Activated CD4-positive, alpha-beta T cell treated with anti-CD3 and anti-CD28 coated beads, Interleukin-2, amount 50 U/mL, for 16 hours (primary cell): ENCODE data around the gene MYCN.

ENCODE experiments used
- DNase-seq: peaks from one replicate; pipeline ENCODE4 v3.0.0-alpha.2; 2020

MYCN gene

DNA sequence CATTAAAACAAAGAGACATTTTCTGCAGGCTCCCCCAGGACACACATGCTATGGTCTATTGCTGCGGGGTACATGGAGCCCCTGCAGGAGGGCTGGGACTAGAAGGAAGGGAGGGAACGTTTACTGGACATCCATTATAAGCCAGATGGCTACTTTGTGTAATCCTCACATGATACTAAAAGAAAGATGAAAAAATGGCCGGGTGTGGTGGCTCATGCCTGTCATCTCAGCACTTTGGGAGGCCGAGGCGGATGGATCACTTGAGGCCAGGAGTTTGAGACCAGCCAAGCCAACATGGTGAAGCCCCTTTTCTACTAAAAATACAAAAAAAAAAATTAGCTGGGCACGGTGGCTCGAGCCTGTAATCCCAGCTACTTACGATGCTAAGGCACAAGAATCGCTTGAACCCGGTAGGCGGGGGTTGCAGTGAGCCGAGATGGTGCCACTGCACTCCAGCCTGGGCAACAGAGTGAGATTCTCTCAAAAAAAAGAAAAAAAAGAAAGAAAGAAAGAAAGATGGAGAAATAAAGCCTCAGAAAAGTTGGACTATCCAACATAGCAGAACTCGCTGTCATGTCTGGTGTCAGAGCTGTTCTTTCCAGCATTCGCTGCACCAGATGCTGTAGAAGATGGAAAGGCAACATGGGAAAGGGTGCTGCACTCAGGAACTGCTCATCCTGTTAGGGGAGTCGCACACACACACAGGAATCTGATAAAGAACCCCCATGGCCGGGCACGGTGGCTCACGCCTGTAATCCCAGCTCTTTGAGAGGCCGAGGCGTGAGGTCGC, 7.8 kb upstream of the MYCN start:
- DNase-seq, result no peak

DNA sequence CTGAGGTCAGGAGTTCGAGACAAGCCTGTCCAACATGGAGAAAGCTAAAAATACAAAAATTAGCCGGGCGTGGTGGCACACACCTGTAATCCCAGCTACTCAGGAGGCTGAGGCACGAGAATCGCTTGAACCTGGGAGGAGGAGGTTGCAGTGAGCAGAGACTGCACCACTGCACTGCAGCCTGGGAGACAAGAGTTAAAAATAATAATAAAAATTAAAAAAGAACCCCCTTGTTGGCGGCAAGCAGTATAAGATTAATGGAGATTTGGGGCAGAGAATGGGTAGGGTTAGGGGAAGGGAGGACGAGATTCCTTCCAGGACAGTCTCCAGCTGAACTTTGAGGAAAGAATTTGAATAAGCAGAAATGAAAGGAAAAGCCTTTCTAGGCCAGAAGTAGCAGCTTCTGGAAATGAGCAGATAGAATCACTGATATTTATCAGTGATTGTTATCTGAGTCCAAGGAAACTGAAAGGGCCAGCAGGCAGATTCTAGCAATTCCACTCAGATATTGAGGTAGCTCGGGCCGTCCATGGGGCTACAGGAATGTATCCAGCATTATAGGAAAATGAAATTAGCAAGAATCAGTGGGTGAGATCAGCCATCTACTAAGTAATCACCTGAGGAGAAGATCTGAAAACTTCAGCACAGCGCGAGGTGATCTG, 7.0 kb upstream of the MYCN start:
- no peak for DNase-seq

DNA sequence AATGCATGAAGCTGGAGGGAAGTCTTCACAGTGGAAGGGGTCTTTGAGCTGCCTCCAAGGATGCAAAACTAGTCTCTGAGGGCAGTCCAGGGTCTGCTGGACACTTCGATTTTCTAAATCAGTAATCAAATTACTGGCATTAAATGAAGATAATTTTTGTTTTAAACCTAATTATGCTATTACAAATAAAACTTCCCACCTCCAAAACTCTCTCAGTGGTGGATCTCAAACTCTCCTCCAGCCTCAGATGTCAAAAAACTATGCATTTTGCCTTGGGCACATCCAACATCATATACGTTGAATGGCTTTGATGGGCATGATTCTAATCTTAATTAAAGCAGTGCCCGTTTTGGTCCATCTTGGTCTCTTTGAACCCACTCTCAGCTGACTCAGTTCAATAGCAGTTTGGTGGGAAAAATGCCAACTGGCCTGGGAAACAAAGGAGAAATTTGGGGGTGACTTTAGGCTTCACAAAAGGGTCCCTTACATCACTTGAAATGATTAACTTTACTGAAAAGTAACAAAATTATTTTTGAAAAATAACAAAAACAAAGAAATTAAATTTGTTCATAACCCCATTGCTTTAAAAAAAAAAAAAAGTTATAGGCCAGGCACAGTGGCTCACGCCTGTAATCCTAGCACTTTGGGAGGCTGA, 5.9 kb upstream of the MYCN start:
- DNase-seq, result no peak

DNA sequence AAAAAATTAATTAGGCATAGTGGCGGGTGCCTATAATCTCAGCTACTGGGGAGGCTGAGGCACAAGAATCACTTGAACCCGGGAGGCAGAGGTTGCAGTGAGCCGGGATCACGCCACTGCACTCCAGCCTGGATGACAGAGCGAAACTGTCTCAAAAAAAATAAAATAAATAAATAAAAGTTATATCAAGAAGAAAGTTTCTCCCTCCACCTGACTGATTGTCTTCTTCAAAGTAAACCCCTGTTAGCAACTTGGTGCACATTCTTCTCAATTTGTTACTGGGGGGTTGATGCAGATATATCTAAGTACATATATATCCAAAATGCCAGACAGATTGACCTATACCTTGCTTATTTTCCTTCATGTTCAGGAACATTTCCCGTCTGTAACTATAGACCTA, 5.2 kb upstream of the MYCN start:
- no peak for DNase-seq

DNA sequence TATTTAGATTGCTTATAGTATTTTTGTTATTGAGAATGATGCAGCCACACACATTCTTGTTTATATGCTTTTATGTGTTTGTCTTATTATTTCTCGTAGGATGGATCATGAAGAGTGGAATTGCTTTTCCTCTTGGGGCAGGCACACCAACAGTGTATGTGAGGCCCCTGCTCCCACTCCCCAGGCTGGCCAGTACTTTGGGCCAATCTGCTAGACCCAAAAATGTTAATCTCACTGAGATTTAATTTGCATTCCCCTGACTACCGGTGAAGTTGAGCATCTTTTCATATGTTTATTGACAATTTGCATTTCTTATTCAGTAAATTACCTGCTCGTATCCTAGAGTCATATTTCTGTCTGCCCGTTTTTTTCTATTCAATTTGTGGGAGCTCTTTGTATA, 4.7 kb upstream of the MYCN start:
- DNase-seq, result no peak

DNA sequence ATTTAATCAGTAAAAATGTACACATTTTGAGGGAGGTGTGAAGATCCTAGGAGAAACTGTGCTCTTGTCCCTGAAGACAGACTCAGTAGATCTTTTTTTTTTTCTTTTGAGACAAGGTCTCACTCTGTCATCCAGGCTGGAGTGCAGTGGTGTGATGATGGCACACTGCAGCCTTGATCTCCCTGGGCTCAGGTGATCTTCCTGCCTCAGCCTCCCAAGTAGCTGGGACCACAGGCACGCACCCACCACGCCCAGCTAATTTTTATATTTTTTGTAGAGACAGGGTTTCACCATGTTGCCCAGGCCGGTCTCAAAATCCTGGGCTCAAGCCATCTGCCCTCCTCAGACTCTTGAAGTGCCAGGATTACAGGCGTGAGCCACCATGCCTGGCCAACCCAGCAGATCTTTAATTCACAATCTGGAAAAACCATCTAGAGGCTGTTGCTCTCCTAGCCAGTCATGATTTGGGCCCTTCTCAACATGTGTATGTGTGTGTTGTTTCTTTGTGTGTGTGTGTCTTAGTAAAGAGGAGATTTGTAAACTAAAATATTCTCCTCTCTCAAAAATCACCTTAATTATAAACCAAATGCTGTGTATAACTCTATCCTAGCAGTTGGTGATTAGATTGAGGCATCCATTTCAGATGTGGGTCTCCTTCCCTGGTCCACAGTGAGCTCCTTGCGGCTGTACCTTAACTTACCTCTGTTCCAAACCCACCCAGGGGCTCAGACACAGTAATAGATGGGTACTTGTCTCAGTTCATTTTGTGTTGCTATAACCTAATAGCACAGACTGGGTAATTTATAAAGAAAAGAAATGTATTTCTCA, 3.9 kb upstream of the MYCN start:
- DNase-seq, result no peak

DNA sequence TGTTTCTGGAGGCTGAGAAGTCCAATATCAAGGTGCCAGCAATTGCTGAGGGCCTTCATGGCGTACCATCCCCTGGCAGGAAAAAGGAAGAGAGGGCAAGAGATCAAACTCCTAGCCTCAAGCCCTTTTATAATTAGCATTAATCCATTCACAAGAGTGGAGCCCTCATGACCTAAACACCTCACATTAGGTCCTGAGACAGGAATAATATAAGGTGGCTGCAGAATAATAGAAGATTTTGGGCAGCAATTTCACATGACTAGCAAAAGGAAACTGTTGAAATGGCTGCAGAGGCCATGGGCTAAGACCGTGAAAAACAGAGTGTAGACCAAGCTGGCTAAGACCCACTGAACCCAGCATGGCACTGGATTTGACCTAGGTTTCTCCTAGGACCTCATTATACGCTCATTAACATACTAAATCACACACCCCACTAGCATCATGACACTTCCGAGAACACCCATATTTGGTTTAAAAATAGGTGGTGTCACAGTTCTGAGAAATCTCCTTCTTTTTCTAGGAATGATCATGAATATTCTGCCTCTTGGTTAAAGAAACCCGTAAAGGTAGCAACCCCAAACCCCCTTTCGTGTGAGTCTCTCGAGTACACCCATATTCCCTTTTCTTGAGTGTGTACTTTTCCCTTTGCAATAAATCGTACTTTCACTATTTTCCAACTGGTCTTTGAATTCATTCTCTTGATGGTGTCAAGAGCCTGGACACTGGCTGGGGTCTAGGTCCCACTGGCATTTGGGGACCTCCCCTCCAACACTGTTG, 3.1 kb upstream of the MYCN start:
- no peak for DNase-seq

DNA sequence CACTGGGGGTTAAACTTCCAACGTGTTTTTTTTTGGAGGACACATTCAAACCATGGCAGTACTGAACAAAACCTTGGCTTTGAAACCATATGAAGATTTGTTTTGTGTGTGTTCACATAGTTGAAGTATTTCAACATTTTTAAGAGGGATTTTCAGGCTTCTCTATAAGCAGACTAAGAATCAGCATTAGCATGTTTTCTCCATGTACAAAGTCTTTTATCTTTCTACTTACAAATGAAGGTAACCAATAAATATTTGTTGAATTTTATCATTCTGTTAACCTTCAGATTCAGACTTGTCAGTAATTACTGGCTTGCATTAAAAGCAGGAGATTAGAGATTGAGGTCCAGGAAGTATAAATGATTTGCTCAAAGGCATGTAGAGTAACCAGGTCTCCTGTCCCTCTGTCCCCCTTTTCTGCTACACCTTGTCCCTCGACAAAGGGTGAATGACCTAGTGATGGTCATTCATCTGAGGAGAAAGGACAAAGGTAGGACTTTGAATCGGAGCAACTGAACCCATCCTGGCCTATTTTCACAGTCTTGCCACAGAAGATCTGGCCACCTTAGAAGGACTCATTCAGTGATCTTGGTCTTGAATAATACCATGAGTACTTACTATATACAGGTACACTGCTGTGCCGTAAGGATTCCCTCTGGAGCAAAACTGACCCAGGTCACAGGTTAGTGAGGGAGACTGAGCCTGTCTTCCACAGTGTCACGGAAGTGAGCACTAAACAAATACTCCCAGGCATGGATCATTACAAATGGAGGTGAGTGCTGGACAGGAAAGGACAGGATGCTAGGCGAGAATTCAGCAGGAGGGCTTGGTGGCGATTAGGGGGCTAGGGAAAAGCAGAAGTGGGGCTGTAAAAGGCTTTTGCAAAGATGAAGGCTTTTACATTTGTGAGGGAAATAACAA, 2.2 kb upstream of the MYCN start:
- DNase-seq, result no peak

DNA sequence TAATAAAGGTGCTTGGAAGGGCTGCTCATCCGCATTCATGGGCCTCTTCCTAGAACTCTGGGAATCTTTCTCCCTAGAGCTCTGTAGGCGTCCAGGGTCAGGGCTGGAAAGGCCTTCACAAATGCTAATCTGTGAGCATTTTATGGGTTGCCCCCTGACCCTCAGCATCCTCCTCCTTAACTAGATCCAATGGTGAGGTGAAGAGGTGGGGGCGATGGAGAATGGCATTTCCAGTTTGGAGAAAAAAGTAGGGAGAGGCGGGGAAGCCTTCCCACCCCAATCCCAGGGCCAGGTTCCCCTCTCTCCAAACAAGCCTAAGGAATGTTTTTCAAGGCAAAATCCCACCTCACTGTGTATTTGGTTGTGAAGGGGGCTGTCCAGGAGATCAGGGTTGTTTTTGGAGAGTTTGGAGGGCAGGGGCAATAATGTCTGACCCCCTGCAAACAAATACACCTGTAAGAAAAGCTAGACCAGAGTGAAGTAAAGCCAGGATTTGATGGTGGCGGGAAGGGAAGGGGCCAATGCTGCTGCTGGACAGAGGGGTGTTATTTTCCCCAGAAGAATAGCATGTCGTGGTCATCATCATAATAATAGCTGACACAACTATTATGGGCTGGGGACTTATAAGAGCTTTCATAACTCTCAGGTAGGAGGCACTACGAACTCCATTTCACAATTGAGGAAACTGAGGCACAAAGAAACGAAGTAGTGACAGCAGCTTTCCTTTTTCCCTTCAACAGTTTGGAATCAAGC, 1.4 kb upstream of the MYCN start:
- DNase-seq, result no peak

DNA sequence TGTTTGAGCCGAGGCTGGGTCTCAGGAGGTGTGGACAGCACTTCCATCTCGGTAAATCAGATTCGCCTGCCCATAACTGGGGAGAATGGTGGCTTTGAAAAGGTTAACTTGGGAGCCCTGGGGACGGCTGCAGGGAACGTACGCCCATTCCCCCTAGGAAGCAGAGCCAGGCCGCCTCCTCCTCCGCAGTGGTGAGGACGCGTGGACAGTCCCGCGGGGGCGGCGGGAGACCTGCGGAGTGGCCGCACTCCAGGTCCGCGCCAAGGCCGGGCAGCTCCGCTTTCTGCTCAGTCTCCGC, 845 bp upstream of the MYCN start:
- DNase-seq, result no peak

DNA sequence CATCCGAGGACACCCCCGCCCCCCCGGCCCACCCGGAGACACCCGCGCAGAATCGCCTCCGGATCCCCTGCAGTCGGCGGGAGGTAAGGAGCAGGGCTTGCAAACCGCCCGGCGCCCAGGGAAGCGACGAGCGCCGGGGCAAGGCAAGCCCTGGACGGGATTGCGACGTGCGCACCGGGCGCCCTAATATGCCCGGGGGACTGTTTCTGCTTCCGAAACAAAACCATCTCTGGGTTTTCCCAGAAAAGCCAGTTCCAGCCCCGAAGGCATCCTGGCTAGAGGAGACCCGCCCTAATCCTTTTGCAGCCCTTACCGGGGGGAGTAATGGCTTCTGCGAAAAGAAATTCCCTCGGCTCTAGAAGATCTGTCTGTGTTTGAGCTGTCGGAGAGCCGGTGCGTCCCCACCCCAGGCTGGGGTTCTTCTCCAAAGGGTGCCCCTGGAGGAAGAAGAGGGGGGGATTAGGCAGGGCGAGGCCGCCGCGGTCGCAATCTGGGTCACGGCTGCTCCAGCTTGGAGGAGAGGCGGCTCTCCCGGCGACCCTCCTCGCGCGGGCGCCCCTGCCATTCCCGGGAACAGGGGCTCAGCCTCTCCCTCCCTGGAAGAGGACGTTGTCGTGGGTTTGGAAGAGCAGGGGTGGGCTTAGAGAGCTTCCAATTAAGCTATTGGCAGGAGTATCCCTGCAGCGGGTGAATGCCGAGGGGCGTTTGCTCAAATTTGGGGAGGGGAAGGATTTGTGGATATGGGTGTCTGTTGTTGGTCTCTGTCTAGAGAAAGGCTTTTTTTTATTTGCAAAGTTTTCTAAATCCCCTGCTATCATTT, 521 bp downstream of the MYCN start:
- no peak for DNase-seq

DNA sequence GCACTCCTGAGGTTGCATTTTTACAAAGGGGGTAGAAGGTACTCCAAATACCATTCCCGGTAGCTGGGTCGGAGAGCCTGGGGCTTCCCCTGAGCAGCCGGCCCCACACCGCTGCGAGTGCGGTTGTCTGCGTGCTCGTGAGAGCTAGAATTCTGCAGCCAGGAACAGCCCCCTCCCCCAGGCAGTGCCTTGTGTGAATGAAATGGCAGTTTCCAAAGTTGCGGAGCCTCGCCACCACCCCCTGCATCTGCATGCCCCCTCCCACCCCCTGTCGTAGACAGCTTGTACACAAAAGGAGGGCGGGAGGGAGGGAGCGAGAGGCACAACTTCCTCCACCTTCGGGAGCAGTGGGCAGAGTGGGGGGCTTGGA, 1.1 kb downstream of the MYCN start:
- no peak for DNase-seq

DNA sequence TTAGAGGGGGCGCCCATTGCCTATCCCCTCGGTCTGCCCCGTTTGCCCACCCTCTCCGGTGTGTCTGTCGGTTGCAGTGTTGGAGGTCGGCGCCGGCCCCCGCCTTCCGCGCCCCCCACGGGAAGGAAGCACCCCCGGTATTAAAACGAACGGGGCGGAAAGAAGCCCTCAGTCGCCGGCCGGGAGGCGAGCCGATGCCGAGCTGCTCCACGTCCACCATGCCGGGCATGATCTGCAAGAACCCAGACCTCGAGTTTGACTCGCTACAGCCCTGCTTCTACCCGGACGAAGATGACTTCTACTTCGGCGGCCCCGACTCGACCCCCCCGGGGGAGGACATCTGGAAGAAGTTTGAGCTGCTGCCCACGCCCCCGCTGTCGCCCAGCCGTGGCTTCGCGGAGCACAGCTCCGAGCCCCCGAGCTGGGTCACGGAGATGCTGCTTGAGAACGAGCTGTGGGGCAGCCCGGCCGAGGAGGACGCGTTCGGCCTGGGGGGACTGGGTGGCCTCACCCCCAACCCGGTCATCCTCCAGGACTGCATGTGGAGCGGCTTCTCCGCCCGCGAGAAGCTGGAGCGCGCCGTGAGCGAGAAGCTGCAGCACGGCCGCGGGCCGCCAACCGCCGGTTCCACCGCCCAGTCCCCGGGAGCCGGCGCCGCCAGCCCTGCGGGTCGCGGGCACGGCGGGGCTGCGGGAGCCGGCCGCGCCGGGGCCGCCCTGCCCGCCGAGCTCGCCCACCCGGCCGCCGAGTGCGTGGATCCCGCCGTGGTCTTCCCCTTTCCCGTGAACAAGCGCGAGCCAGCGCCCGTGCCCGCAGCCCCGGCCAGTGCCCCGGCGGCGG, 1.7 kb downstream of the MYCN start:
- no peak for DNase-seq

DNA sequence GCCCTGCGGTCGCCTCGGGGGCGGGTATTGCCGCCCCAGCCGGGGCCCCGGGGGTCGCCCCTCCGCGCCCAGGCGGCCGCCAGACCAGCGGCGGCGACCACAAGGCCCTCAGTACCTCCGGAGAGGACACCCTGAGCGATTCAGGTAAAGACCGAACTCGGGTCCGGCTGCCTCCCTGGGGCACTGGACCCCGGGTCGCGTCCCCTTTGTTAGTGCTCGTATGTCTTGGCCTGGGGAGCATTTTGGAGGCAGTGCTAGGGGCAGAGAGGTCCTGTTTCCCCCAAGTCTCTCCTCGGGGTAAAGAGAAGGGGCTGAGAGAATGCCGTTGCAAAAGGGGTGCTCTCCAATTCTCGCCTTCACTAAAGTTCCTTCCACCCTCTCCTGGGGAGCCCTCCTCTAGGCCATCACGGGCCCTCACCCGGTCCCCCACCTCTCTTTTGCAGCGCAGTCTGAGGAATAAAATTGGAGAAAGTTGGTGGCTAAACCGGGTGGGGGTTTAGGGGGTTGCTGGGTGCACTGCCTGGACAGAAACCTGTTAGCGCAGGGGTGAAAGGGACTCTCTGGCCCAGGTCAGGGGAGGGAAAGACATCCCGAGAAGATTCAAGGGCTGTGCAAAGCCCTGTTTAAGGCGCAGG, 2.5 kb downstream of the MYCN start:
- no peak for DNase-seq

DNA sequence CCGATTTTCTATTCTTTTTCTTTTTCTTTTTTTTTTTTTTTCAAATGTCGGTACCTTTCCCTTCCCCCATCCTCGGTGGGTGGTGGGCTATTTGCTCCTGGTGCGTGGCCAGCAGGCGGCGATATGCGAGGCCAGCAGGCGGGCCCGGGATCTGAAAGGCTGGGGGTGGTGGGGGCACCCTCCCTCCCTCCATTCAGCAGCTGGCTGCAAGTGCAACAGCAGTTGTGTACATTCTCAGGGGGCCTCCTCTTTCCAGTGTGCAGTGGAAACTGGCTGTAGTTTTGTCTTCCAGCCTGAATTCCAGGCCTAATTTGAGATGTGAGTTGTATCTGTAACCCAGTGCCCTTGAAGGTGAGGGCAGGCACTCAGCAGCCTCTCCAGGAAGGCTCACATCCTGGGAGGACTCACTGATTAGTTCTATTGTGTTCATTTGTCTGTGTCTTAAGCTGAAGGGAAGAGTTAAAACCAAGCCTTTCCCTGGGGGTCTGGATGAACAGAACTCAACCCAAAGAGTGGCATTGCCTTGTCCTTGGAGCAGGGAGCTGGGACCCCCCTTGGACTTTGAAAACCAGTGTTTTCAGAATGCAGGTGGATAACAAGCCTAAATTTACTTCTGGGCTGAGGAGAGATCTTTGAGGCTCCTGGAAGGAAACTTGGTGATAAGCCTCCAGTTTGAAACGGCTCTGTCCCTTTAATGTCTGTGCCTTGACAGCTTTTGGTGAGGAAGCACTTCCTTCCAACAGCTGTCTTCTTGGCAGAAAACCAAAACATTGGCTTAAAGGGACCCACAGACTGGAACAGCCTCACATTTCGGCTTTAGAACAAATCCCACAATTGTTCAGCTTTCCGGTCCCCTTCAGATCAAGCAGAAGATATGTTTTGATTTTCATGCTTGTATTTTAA, 3.3 kb downstream of the MYCN start:
- DNase-seq, result no peak

DNA sequence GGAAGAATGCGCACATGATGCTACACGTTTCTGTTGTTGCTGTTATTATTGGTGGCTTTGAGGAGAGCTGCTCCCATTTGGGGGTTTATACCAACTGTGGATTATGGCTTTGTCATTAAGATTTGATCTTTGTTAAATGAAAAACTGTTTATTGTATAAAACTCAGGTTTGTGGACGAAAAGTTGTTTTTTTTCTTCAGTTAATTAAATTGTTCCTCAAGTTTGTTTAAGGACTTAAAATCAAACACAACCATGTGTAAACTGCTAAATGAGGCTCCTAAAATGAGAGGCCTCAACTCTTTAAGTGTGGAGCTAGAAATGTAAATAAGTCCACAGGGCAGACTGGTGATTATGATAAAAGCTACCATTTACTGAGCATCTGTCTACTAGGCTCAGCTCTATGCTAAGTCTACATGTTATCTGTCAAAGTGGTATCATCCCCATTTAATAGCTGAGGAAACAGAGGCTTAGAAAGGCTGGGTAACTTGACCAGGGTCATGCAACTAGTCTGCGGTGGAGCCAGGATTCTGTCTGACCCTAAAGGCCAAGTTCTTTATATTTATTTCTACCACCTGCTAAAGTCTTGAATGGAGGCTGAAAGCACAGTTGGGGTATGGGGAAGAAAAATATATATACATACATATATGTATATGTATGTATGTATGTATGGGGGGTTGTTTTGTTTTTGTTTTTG, 4.1 kb downstream of the MYCN start:
- no peak for DNase-seq
